ENCODE data around the gene HOXB2.

HOXB2 gene

GRCh38 chr17:48545022-48545375 lies at the start of gene HOXB2:
Gene HOXB2 (minus strand): TSS chr17:48545109. CDS start chr17:48544911, 198 bp downstream.
- DNase-seq: peak; percentile 78

- peak; percentile 99 for DNase-seq
Observed at GRCh38 chr17:48593840-48594537, 49.1 kb upstream of the HOXB2 start.

- peak; percentile 89 for DNase-seq
Observed at GRCh38 chr17:48593126-48593829, 48.4 kb upstream of the HOXB2 start, which contains the start of gene HOXB5. Gene HOXB5 (minus strand): TSS chr17:48593779. CDS start chr17:48593682, 97 bp downstream.

GRCh38 chr17:48592577-48592976 lies 47.7 kb upstream of the HOXB2 start:
- peak; percentile 34 for DNase-seq

- no peak for DNase-seq
Observed at GRCh38 chr17:48592057-48592514, 47.2 kb upstream of the HOXB2 start.

GRCh38 chr17:48591255-48592056 lies 46.5 kb upstream of the HOXB2 start:
- DNase-seq: no peak

- DNase-seq: no peak
Observed at GRCh38 chr17:48590607-48591161, 45.8 kb upstream of the HOXB2 start.

- no peak for DNase-seq
Observed at GRCh38 chr17:48589831-48590606, 45.1 kb upstream of the HOXB2 start, which contains the start of gene HOXB3. Gene HOXB3 (minus strand): TSS chr17:48590241. CDS start chr17:48552474, 37,767 bp downstream.

GRCh38 chr17:48589060-48589830 lies 44.3 kb upstream of the HOXB2 start:
- no peak for DNase-seq

GRCh38 chr17:48588528-48588927 lies 43.6 kb upstream of the HOXB2 start:
- DNase-seq: peak; percentile 30

- DNase-seq: no peak
Observed at GRCh38 chr17:48588074-48588415, 43.1 kb upstream of the HOXB2 start.

- DNase-seq: peak; percentile 94
Observed at GRCh38 chr17:48587276-48588073, 42.6 kb upstream of the HOXB2 start.

GRCh38 chr17:48586355-48587258 lies 41.7 kb upstream of the HOXB2 start:
- peak; percentile 39 for DNase-seq

GRCh38 chr17:48584223-48584741 lies 39.4 kb upstream of the HOXB2 start:
- DNase-seq: peak; percentile 43

GRCh38 chr17:48583708-48584222 lies 38.9 kb upstream of the HOXB2 start:
- peak; percentile 43 for DNase-seq

- DNase-seq: peak; percentile 37
Observed at GRCh38 chr17:48582750-48583069, 37.8 kb upstream of the HOXB2 start.

- peak; percentile 32 for DNase-seq
Observed at GRCh38 chr17:48579760-48580554, 35.0 kb upstream of the HOXB2 start.

GRCh38 chr17:48579471-48579759 lies 34.5 kb upstream of the HOXB2 start:
- DNase-seq: no peak

Data from NCI-H69 (cell line).